Nephron (organoid): ENCODE results near the gene ZNF213.

ENCODE experiments used
- H3K27ac Mint-ChIP-seq, 3 experiments: 2 replicates each; pipeline ENCODE4 v1.8.0; 2020; ENCODE audit warnings: mixed read lengths in 3 of 3, mild to moderate bottlenecking in 2 of 3, moderate library complexity in 1 of 3
- H3K27me3 Mint-ChIP-seq: 2 replicates; pipeline ENCODE4 v1.8.0; 2021; ENCODE audit warnings: low read depth, mild to moderate bottlenecking, moderate library complexity, mixed read lengths
- H3K36me3 Mint-ChIP-seq: 2 replicates; pipeline ENCODE4 v1.8.0; 2020; ENCODE audit warnings: low read depth, mixed read lengths
- H3K4me1 Mint-ChIP-seq: 2 replicates; pipeline ENCODE4 v1.8.0; 2020; ENCODE audit warnings: mixed read lengths
- H3K4me3 Mint-ChIP-seq, 3 experiments: 2 replicates each; pipeline ENCODE4 v1.8.0; 2020; ENCODE audit warnings: mild to moderate bottlenecking in 3 of 3, mixed read lengths in 3 of 3, moderate library complexity in 2 of 3
- H3K9me3 Mint-ChIP-seq: 2 replicates; pipeline ENCODE4 v1.8.0; 2020; ENCODE audit warnings: mixed read lengths
- CTCF ChIP-seq, 3 experiments: fragments of 200-600 bp; sonication (generic); IDR thresholded peaks; one replicate each; pipeline ENCODE4 v1.5.0; 2021; ENCODE audit warnings: antibody characterized with exemption in 3 of 3; ENCODE audit not compliant: unreplicated experiment in 3 of 3

The ZNF213 gene

GRCh38 chr16:3155972-3156371, 21.1 kb downstream of the ZNF213 start:
- H3K9me3 Mint-ChIP-seq, result peaks cover 7% of the 10 kb centered on the region
- H3K4me1 Mint-ChIP-seq, result peaks cover 26% of the 10 kb centered on the region
- H3K36me3 Mint-ChIP-seq, result no peaks in the 10 kb centered on the region
- H3K4me3 Mint-ChIP-seq, result no peak overlapping the region
- TF ChIP-seq CTCF (IDR thresholded peaks at IDR 0.05; ENCODE audit: unreplicated experiment in 3 of 3), result no peak
- no peak overlapping the region for H3K27ac Mint-ChIP-seq
- peaks cover 43% of the 10 kb centered on the region for H3K27me3 Mint-ChIP-seq

- Mint-ChIP-seq H3K4me1 (peaks cover 20% of the 10 kb centered on the region), H3K36me3 (no peaks in the 10 kb centered on the region), H3K4me3 (peak overlapping the region; percentile 89 to 92 (median 90)), H3K27me3 (peaks cover 39% of the 10 kb centered on the region), H3K27ac (peak overlapping the region in 1 of 3 experiments; percentile 53), H3K9me3 (peaks cover 7% of the 10 kb centered on the region)
- no peak for TF ChIP-seq CTCF (IDR thresholded peaks at IDR 0.05; ENCODE audit: unreplicated experiment in 3 of 3)
Observed at GRCh38 chr16:3157229-3158025, 22.6 kb downstream of the ZNF213 start.

- peaks cover 2% of the 10 kb centered on the region for H3K9me3 Mint-ChIP-seq
- peak overlapping the region in 1 of 3 experiments; percentile 53 for H3K27ac Mint-ChIP-seq
- no peak for TF ChIP-seq CTCF (IDR thresholded peaks at IDR 0.05; ENCODE audit: unreplicated experiment in 3 of 3)
- H3K4me1 Mint-ChIP-seq, result peaks cover 16% of the 10 kb centered on the region
- no peaks in the 10 kb centered on the region for H3K36me3 Mint-ChIP-seq
- peaks cover 39% of the 10 kb centered on the region for H3K27me3 Mint-ChIP-seq
- H3K4me3 Mint-ChIP-seq, result peak overlapping the region; percentile 89 to 92 (median 90)
Observed at GRCh38 chr16:3158026-3158509, 23.2 kb downstream of the ZNF213 start.

- peak overlapping the region; percentile 56 to 86 (median 60) for H3K27ac Mint-ChIP-seq
- H3K9me3 Mint-ChIP-seq, result peaks cover 2% of the 10 kb centered on the region
- peaks cover 46% of the 10 kb centered on the region for H3K27me3 Mint-ChIP-seq
- H3K36me3 Mint-ChIP-seq, result no peaks in the 10 kb centered on the region
- peaks cover 16% of the 10 kb centered on the region for H3K4me1 Mint-ChIP-seq
- peak overlapping the region; percentile 91 to 93 (median 92) for H3K4me3 Mint-ChIP-seq
- TF ChIP-seq CTCF (IDR thresholded peaks at IDR 0.05; ENCODE audit: unreplicated experiment in 3 of 3), result no peak
Observed at GRCh38 chr16:3158510-3159314, 23.9 kb downstream of the ZNF213 start.

- Mint-ChIP-seq H3K36me3 (no peaks in the 10 kb centered on the region), H3K9me3 (no peaks in the 10 kb centered on the region), H3K27me3 (peaks cover 62% of the 10 kb centered on the region), H3K4me1 (peaks cover 16% of the 10 kb centered on the region), H3K27ac (no peak overlapping the region), H3K4me3 (peak overlapping the region; percentile 56 to 75 (median 72))
- no peak for TF ChIP-seq CTCF (IDR thresholded peaks at IDR 0.05; ENCODE audit: unreplicated experiment in 3 of 3)
Observed at GRCh38 chr16:3161235-3162018, 26.6 kb downstream of the ZNF213 start.
